Stimulated activated CD4-positive, alpha-beta T cell treated with anti-CD3 and anti-CD28 coated beads, Interleukin-2, amount 100 ng/mL, for 48 hours (primary cell): ENCODE measurements around the gene CELSR1.
"Not testable (repeated sequence)": the region's sequence is repeated elsewhere in the genome, so short reads cannot be mapped to it uniquely, and the experiment has no call there.

Experiments used
- DNase-seq, 2 donors: peaks; one replicate each; pipeline ENCODE4 v3.0.0-alpha.2; 2020

Gene CELSR1

GRCh38 chr22:46338636-46339035 lies 198.8 kb downstream of the CELSR1 start:
- DNase-seq, result no peak

DNA sequence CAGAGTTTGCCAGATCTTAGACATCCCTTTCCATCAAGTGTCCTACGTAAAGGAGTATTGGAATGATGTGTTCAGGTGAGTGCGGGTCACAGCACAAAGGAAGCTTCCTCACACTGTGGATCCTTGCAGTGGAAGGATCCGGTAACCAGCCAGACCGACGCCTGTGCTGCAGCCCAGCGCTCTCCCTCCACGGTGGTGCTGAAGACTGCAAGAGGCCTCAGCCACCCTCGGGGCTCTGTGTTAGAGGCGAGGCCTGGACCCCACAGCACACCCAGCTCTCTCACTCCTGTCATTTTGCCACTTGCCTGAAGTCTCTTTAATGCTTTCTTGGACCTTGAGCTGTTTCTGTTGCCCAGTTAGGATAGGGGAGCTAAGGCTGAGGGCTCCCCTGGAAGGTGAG lies 199.6 kb downstream of the CELSR1 start:
- DNase-seq, result no peak

DNA sequence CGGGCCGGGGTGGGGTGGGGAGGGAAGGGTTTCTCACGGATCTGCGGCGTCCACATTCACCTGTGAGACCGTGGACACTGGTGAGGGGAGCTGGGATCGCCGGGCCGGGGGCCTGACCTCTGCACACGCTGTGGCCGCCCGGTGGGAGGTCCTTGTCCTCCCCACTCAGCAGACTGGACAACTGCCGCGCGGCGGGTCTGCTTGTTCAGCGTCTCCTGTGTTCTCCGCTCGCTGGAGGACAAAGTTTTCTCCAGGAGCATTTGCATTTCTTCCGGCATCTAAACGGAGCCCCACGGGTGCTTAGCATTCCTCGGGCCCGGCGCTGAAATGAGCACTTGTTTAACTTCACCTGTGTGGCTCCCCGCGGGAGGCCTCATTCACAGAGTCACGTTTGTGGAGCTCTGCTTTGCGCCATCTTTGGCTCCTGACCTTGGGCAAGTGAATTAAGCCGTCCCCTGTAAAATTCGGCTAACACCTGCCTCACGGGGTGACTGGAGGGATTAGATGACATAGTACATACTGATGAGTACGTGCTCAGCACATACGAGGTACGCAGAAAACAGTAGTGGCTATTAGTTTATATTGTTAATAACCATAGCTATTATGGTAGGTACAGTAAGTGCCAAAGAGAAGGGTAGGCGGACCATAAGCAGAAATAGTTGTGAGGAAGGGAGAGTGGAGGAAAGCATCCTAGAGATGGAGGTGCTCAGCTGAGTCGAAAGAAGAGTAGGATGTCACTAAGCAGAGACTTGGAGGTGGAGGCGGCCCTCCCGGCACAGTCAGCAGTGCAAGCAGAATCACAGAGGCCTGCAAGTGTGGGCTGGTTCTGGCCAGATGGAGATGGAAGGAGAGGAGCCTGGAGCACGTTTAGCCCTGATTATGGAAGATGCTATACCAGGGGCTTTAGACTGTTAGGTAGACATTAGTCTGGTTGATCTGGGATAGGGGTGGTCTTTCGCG lies 201.0 kb downstream of the CELSR1 start:
- no peak for DNase-seq

- DNase-seq, result peak; percentile 70 to 72
Measured at GRCh38 chr22:46335201-46336118, 202.0 kb downstream of the CELSR1 start, which contains the start of gene TRMU. Gene TRMU (plus strand): TSS chr22:46335714. CDS start chr22:46335765, 51 bp downstream.

- no peak for DNase-seq
Measured at GRCh38 chr22:46331496-46331895, 205.9 kb downstream of the CELSR1 start.

DNA sequence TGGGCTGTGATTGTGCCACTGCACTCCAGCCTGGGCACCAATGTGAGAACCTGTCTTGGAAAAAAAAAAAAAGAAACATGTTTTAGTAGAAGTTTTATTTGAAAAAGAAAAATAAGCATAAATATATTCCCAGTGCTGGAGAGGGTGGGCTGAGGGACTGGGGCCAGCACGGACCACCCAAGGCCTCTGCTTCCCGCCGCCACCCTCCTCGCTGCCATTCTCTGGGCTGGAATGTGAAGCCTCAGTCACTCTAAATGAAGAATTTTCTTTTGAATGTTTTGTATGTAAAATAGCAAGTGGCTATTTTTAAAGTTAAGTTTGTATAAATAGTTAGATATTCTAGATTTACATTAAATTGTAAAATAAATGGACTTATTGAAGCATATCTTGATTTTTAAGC lies 207.0 kb downstream of the CELSR1 start:
- DNase-seq, result no peak

DNA sequence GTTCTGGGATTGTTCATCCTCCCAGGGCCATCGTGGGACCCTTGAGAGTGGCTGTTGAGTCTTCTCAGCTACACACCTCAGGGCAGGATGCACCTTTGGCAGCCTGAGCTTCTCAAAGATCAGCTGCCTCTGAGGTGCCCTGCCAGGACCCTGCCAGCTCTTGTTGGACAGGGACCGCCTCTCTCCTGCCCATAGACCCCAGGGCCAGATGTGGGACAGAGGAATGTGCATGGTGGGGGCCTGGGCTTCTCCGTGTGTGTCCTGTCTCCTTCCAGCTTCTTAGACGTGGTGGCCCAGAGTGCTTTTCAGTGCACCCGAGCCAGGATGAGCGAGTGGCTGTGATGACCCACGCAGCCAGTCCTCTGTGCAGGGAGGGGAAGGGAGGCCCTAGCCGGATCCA lies 207.8 kb downstream of the CELSR1 start:
- DNase-seq, result no peak

- DNase-seq, result no peak
Measured at GRCh38 chr22:46328797-46329196, 208.6 kb downstream of the CELSR1 start.

GRCh38 chr22:46327691-46328465 lies 209.5 kb downstream of the CELSR1 start:
- no peak for DNase-seq

- no peak for DNase-seq
Measured at GRCh38 chr22:46326066-46326680, 211.2 kb downstream of the CELSR1 start.

GRCh38 chr22:46323162-46323561 lies 214.3 kb downstream of the CELSR1 start:
- no peak for DNase-seq

DNA sequence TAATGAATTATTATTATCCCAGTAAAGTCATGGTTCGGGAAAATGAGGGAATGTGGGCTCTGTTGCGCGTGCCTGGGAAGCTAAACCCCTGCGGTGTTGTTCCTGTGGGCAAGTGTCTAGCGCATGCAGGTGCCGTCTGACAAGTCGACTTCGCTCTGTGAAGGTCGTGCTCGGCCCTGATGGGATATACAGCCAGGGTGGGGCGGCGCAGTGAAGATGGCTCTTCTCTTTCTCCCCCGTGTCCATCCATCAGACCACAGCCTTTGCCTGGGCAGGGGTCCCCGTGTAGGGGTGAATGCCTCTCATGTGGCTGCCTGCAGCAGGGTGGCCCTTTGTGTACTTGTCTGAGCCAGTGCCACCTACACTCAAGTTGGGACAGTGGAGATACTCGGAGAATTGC lies 214.7 kb downstream of the CELSR1 start:
- no peak for DNase-seq

GRCh38 chr22:46320716-46321386 lies 216.6 kb downstream of the CELSR1 start:
- DNase-seq, result no peak

- DNase-seq, result no peak
Measured at GRCh38 chr22:46320166-46320710, 217.2 kb downstream of the CELSR1 start.

GRCh38 chr22:46319319-46319718 lies 218.1 kb downstream of the CELSR1 start:
- no peak for DNase-seq

GRCh38 chr22:46318576-46318975 lies 218.8 kb downstream of the CELSR1 start:
- no peak for DNase-seq

DNA sequence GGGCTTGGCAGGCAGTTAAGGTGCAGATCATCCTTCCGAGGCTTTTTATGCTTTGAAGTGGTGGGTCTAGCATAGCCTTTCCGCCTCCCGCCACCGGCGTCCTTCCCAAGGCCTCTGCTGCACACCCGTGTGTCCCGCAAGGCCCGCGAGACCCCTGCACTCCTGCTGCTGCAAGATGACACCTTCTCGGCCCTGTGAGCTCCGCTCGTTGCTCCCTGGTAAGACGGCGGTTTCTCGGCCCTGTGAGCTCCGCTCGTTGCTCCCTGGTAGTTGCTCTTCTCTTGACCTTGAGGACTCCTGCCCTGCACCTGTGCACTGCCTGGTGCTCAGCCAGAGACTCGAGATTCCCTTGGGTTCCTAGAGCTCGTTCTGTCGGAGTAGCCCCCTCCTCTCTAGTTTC lies 219.8 kb downstream of the CELSR1 start:
- DNase-seq, result no peak

DNA sequence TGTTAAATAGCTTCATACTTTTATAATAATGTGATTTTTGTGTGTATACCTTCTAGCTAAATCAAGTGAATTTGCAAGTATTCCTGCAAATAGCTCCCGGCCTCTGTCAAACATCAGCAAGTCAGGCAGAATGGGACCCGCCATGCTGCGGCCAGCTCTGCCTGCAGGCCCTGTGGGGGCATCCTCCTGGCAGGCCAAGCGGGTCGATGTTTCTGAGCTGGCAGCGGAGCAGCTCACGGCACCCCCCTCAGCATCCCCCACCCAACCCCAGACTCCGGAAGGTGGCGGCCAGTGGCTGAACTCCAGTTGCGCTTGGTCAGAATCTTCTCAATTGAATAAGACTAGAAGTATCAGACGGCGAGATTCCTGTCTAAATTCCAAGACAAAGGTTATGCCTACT lies 221.4 kb downstream of the CELSR1 start:
- no peak for DNase-seq

- not testable (repeated sequence) for DNase-seq
Measured at GRCh38 chr22:46312848-46313247, 224.6 kb downstream of the CELSR1 start.

- DNase-seq, result no peak
Measured at GRCh38 chr22:46312056-46312455, 225.4 kb downstream of the CELSR1 start.
